HEK293 (cell line): ENCODE results near the gene TMEM143.

Source experiments
- CTCF ChIP-seq: fragments of 450-650 bp; formaldehyde crosslinking; IDR thresholded peaks from 2 replicates; pipeline ENCODE4 v1.5.1; 2016; ENCODE audit warnings: missing biosample characterization, missing genetic modification characterization
- MEIS1 ChIP-seq: sonication (generic); formaldehyde crosslinking; IDR thresholded peaks from 2 replicates; pipeline ENCODE4 v1.8.1; 2022; ENCODE audit warnings: missing genetic modification reagents, mild to moderate bottlenecking, borderline replicate concordance
- REST ChIP-seq: fragments of 450-650 bp; formaldehyde crosslinking; IDR thresholded peaks from 2 replicates; pipeline ENCODE4 v1.5.1; 2016; ENCODE audit warnings: missing biosample characterization, missing genetic modification characterization
- ZNF114 ChIP-seq: fragments of 450-650 bp; formaldehyde crosslinking; IDR thresholded peaks from 2 replicates; pipeline ENCODE4 v1.5.0; 2017; ENCODE audit warnings: missing biosample characterization, missing genetic modification characterization
- ZNF16 ChIP-seq: fragments of 450-650 bp; formaldehyde crosslinking; IDR thresholded peaks from 2 replicates; pipeline ENCODE4 v1.5.1; 2016; ENCODE audit warnings: low read depth, missing biosample characterization, missing genetic modification characterization
- ZNF324 ChIP-seq: fragments of 450-650 bp; formaldehyde crosslinking; IDR thresholded peaks from 2 replicates; pipeline ENCODE4 v1.5.1; 2016; ENCODE audit warnings: missing biosample characterization, missing genetic modification characterization
- ZNF785 ChIP-seq: fragments of 450-650 bp; formaldehyde crosslinking; IDR thresholded peaks from 2 replicates; pipeline ENCODE4 v1.5.1; 2016; ENCODE audit warnings: missing biosample characterization, missing genetic modification characterization
- ZNF791 ChIP-seq: fragments of 450-650 bp; formaldehyde crosslinking; IDR thresholded peaks from 2 replicates; pipeline ENCODE4 v1.5.1; 2016; ENCODE audit warnings: missing biosample characterization, missing genetic modification characterization
- ZNF830 ChIP-seq: fragments of 450-650 bp; IDR thresholded peaks from 2 replicates; pipeline ENCODE4 v1.5.0; 2018; ENCODE audit warnings: missing biosample characterization, missing genetic modification characterization, low read depth, mild to moderate bottlenecking, moderate library complexity
- ZSCAN5A ChIP-seq: fragments of 450-650 bp; formaldehyde crosslinking; IDR thresholded peaks from 2 replicates; pipeline ENCODE4 v1.5.1; 2016; ENCODE audit warnings: missing biosample characterization, missing genetic modification characterization

GRCh38 chr19:48303866-48304265 lies 59.9 kb downstream of the TMEM143 start:
- TF ChIP-seq CTCF (tag by site-specific recombination) (no peak), ZNF324 (no peak), ZNF16 (tag by site-specific recombination) (no peak), MEIS1 (no peak), ZNF114 (tag by site-specific recombination) (no peak), ZNF791 (no peak), REST (tag by site-specific recombination) (no peak), ZSCAN5A (tag by site-specific recombination) (no peak), ZNF785 (no peak), ZNF830 (tag by site-specific recombination) (no peak)
